ENCODE results near the gene PHLDB3. TPM values are rescaled to one million over a fixed set of nuclear protein-coding genes. Genes with fewer than 3 reads are reported as not detected.

The PHLDB3 gene
- total and polyA plus RNA-seq, 2 of the 13 experiments (the other 11 are each of a cell fraction or from before 2014, with no cell fraction given): 11.3 to 14.5 TPM

- no peak overlapping the region for H3K27ac ChIP-seq (ENCODE audit: extremely low read length, insufficient read depth, low read length)
- POLR2A ChIA-PET: interaction anchor here (1.5 to 5.5 kb wide), 3 partner anchors 18 to 23 kb away, joined by 3 to 17 read pairs (median 11); partner anchors contain the start of gene PHLDB3
- DNase-seq (ENCODE audit: low spot score) (no peak), ATAC-seq (no peak), FAIRE-seq (no peak)
- no peaks in the 10 kb centered on the region for H3K79me2 ChIP-seq (ENCODE audit: insufficient read depth, low read length)
- no peak overlapping the region for H3K9ac ChIP-seq (ENCODE audit: insufficient read depth, low read depth, low read length)
- no peaks in the 10 kb centered on the region for H4K20me1 ChIP-seq (ENCODE audit: insufficient read depth, low read length)
- H3K36me3 ChIP-seq (replicated peaks in 1 of 2; ENCODE audit: control insufficient read depth in 1 of 2, insufficient read depth in 2 of 2, low read length in 2 of 2): peaks cover 2 to 5% of the 10 kb centered on the region in 2 experiments; a peak in 2 of 5 replicates
- no peak overlapping the region for H3K4me3 ChIP-seq (replicated peaks in 1 of 3; ENCODE audit: insufficient read depth in 1 of 3, low read depth in 2 of 3, low read length in 3 of 3)
- no TSS peak for BruUV-seq (replicated peaks)
- no peaks in the 10 kb centered on the region for H3K27me3 ChIP-seq (ENCODE audit: control insufficient read depth in 1 of 2, insufficient read depth in 2 of 2, low read length in 2 of 2)
- no peaks in the 10 kb centered on the region for H3K9me3 ChIP-seq (ENCODE audit: low read length)
- in situ Hi-C loops (cut with HindIII; ENCODE audit: extremely low pct_ligation_motif_present, low pct_unique_long_range_greater_than_20kb) (no loop called here), intact Hi-C loops (cut with micrococcal nuclease; ENCODE audit: unreplicated experiment) (no loop called here)
- no peak overlapping the region for H2AFZ ChIP-seq (ENCODE audit: low read length)
- WGBS (ENCODE audit: low lambda C conversion rate): 78% methylated on average over 6 of the region's 6 CpGs
- TF ChIP-seq ZNF776 (CRISPR knock-in tag; IDR thresholded peaks at IDR 0.05): no peak
- TF ChIP-seq MAFK (conservative IDR thresholded peaks at IDR 0.05 in 1 of 2, IDR thresholded peaks at IDR 0.05 in 1 of 2; ENCODE audit: low read length in 2 of 2): no peak
- TF ChIP-seq ZFY (CRISPR knock-in tag; IDR thresholded peaks at IDR 0.05): no peak
- TF ChIP-seq CC2D1A (CRISPR knock-in tag; IDR thresholded peaks at IDR 0.05): no peak
- TF ChIP-seq HOXA5 (CRISPR knock-in tag; IDR thresholded peaks at IDR 0.05): no peak
- no peak for TF ChIP-seq XBP1 (CRISPR knock-in tag; IDR thresholded peaks at IDR 0.05)
- no peak for TF ChIP-seq ZBED4 (CRISPR knock-in tag; IDR thresholded peaks at IDR 0.05; ENCODE audit: borderline replicate concordance)
- no peak for TF ChIP-seq MATR3 (CRISPR knock-in tag; IDR thresholded peaks at IDR 0.05)
- no peak for TF ChIP-seq IRF9 (CRISPR knock-in tag; IDR thresholded peaks at IDR 0.05; ENCODE audit: borderline replicate concordance)
- no peak for TF ChIP-seq ZNF781 (CRISPR knock-in tag; IDR thresholded peaks at IDR 0.05; ENCODE audit: borderline replicate concordance, not compliant biosample characterization)
- no peak overlapping the region for H3K4me2 ChIP-seq (ENCODE audit: low read depth, low read length)
- CTCF ChIA-PET (ENCODE audit: low intra/inter-chr PET ratio, low total read pairs): no interaction called here
- H3K4me1 ChIP-seq (ENCODE audit: insufficient read depth, low read length): no peaks in the 10 kb centered on the region
Observed at GRCh38 chr19:43481701-43482100, 22.8 kb downstream of the PHLDB3 start.
